Epithelial cell of proximal tubule (primary cell): ENCODE measurements around the gene PRRX2. TPM values are rescaled to one million over a fixed set of nuclear protein-coding genes. Genes with fewer than 3 reads are reported as not detected.

Source experiments
- DNase-seq: peaks from one replicate; pipeline ENCODE4 v3.0.0-alpha.2; 2011; ENCODE audit warnings: low read depth
- H3K4me3 ChIP-seq: 2 replicates; pipeline ENCODE4 v1.5.1; 2011; ENCODE audit warnings: low read depth, mild to moderate bottlenecking, low read length
- CTCF ChIP-seq: conservative IDR thresholded peaks from 2 replicates; pipeline ENCODE4 v1.5.1; 2012; ENCODE audit warnings: low read depth, mild to moderate bottlenecking, low read length
- total RNA-seq: library from RNA; depleted of rRNA; stranded (reverse); fragments of >200 nt; gene quantifications from 2 replicates; pipeline ENCODE4 v1.2.3, GENCODE V29; 2015

Gene PRRX2
- total RNA-seq, 1 donor from 2014 or later, result 0.17 TPM

GRCh38 chr9:129731477-129732085 is 66.1 kb downstream of the PRRX2 start:
- no peak for TF ChIP-seq CTCF
- DNase-seq, result no peak

DNA sequence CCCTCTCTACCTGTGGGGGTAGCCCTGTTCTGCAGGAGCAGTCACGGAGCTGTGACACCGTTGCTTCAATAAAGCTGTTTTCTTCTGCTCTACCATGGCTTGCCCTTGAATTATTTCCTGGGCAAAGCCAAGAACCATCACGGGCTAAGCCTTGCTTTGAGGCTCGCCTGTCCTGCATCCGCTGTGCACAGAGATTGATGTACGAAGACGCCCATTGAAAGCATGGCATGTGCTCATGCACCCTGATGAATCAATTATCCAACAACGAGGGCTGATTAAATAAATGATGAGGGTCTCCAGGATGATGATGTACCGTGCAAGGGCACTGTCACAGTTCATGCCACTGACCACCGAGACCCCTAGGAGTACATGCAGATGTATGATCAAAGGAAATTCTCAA is 66.7 kb downstream of the PRRX2 start:
- no peak for DNase-seq
- H3K4me3 ChIP-seq, result no peak overlapping the region
- TF ChIP-seq CTCF, result no peak

More at GRCh38 chr9:129731477-129732085, 66.1 kb downstream of the PRRX2 start:
- no peak overlapping the region for H3K4me3 ChIP-seq

DNA sequence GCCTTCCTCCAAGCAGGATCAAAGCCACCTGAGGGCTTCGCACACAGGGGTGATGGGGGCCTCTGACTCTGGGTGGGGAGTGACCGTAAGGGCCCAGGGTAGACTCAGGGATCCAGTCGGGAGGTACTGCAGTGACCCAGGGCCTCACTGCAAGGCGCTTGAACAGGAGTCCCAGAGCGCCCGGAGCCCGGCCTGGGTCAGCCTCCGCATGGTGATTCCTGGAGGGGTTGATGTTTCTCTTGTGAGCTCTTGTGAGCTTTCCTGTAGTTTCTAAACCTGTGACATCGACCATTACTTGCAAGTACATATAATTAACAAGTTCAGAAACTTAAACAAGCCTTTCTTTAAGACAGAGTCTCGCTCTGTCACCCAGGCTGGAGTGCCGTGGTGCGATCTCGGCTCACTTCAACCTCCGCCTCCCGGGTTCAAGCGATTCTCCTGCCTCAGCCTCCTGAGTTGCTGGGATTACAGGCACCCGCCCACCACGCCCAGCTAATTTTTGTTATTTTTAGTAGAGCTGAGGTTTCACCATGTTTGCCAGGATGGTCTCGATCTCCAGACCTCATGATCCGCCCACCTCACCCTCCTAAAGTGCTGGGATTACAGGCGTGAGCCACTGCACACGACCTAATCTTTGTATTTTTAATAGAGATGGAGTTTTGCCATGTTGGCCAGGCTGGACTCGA is 67.6 kb downstream of the PRRX2 start:
- no peak for TF ChIP-seq CTCF
- no peak overlapping the region for H3K4me3 ChIP-seq
- no peak for DNase-seq

GRCh38 chr9:129733632-129733953 is 68.1 kb downstream of the PRRX2 start:
- H3K4me3 ChIP-seq, result no peak overlapping the region
- no peak for DNase-seq
- TF ChIP-seq CTCF, result no peak

GRCh38 chr9:129735546-129735945 is 70.1 kb downstream of the PRRX2 start:
- no peak overlapping the region for H3K4me3 ChIP-seq
- TF ChIP-seq CTCF, result no peak
- DNase-seq, result no peak

DNA sequence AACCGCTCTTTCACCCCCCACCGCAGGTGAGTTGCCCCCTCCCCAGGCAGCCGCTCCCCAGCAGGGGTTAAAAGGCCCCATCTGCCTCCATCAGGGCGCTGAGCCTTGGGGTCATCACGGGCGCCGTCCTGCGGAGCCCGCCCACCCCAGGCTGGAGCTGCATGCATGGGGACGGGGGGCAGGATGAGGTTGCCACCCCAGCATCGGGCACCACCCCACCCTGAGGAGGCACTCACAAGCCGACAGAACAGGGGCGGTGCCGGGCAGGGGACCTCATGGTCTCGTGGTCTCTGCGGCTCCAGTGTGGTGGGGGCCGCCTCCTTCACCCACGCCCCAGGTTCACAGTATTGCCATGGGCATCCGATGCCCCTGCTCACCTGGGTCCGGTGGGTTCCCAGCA is 70.9 kb downstream of the PRRX2 start:
- H3K4me3 ChIP-seq, result no peak overlapping the region
- TF ChIP-seq CTCF, result no peak
- no peak for DNase-seq
